HG03354 (cell line): Measurements from ENCODE around the gene INPP5D.
"Not testable (repeated sequence)": the region's sequence is repeated elsewhere in the genome, so short reads cannot be mapped to it uniquely, and the experiment has no call there.

Experiments used
- ATAC-seq: cut with Tn5 transposase; IDR thresholded peaks from one replicate; pipeline ENCODE4 v1.9.1; 2021; ENCODE audit warnings: mild to moderate bottlenecking; ENCODE audit not compliant: unreplicated experiment, poor library complexity, severe bottlenecking

The INPP5D gene

GRCh38 chr2:233156001-233156400 is 95.9 kb downstream of the INPP5D start:
- ATAC-seq: no peak

DNA sequence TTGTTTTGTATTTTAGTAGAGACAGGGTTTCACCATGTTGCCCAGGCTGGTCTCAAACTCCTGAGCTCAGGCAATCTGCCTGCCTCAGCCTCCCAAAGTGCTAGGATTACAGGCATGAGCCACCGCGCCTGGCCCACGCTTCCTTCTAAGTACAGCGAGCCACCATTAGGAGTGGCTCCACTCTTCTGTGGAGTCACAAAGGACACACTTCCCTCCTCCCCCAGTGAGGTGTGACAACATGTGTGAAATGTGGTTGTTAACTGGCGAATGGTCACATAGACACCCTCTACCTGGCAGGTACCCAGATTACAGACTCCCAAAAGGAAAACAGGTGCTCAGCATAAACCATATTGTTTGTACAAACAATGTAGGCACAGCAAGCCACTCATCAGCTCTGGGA is 96.3 kb downstream of the INPP5D start:
- ATAC-seq: not testable (repeated sequence)

- ATAC-seq: no peak
Measured at GRCh38 chr2:233161730-233162129, 101.6 kb downstream of the INPP5D start.

GRCh38 chr2:233162770-233163169 is 102.6 kb downstream of the INPP5D start:
- ATAC-seq: no peak

GRCh38 chr2:233163486-233164103 is 103.5 kb downstream of the INPP5D start:
- no peak for ATAC-seq

DNA sequence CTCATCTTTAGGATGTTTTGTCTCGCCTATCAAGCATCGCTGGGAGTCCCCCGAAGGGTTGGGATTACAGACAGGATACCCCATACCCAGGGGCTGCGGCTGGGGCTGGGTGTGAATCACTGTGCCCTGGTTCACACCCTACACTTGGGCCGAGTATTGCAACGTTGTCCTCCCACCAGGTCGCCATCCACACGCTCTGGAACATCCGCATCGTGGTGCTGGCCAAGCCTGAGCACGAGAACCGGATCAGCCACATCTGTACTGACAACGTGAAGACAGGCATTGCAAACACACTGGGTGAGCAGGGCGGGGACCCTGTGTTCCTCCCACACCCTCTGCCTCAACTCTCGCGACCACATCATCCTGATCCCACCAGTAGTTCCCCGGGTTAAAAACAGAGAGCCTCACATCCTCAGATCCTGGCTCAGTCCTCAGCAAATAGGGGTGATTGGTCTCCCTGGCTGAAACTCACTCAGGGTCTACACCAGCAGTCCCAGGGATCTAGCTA is 104.0 kb downstream of the INPP5D start:
- ATAC-seq: no peak

DNA sequence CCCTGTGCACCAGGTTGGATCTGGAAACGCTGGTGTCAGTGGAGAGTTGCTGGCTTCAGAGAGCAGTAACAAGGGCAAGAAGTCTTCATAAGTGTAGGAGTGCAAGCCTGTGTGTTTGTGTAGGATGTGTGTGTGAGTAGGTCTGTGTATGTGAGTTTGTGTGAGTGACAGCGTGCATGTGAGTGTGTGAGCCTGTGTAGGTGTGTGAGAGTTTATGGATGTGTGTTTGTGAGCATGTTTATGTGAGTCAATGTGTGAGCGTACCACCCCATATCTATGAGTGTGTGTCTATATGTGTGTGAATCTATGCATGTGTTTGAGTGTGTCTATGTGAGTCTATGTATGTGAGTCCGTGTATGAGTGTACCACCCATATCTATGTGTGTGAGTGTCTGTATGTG is 104.8 kb downstream of the INPP5D start:
- ATAC-seq: no peak

- no peak for ATAC-seq
Measured at GRCh38 chr2:233165543-233165894, 105.4 kb downstream of the INPP5D start.

- ATAC-seq: no peak
Measured at GRCh38 chr2:233165895-233166661, 105.9 kb downstream of the INPP5D start.

DNA sequence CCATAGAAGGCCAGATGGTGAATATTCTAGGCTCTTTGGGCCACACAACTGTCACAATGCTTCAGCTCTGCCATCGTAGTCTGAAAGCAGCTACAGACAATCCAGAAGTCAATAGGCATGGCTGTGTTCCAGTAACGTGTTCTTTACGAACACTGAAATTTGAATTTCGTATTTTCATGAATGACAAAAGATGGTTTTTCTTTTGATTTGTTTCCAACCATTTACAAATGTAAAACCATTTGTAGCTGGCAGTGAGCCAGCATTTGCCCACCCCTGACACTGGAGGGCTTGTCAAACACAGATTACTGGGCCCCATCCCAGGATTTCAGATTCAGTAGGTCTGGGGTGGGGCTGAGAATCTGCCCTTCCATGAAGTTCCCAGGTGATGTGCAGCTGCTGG is 108.3 kb downstream of the INPP5D start:
- ATAC-seq: no peak

DNA sequence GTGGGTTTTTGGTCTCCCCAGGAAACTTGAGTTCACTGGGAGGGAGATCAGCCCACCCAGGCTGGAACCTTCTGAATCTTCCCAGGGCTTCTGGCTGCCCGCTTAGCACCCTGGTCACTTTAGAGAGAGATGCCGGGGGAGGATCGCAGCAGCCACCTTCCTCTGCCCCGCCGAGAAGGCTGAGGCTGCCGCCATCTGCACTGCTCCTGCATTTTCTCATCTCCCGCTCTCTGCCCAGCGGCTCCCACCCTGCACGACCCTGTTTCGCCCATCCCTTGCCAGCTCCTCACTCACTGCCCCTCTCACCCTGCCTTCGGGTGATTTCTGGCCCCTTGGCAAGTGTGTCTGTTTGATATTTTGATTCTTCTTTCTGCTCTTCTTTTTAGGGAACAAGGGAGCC is 108.8 kb downstream of the INPP5D start:
- no peak for ATAC-seq

GRCh38 chr2:233171344-233171743 is 111.2 kb downstream of the INPP5D start:
- ATAC-seq: no peak

- ATAC-seq: no peak
Measured at GRCh38 chr2:233173115-233173514, 113.0 kb downstream of the INPP5D start.

DNA sequence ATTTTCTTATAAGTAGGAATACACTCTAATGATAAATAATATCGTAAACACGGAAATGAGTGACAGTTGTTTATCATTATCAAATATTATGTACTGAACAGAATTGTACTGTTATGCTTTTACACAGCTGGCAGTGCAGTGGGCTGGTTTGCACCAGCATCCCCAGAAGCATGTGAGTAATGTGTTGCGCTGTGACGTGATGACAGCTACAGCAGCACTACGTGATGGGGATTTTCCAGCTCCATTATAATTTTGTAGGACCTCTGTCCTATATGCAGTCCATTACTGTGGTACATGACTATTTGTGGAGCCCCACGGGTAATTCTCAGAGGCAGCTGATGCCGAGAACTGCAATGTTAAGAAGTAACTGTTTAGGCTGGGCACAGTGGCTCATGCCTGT is 114.0 kb downstream of the INPP5D start:
- ATAC-seq: no peak

DNA sequence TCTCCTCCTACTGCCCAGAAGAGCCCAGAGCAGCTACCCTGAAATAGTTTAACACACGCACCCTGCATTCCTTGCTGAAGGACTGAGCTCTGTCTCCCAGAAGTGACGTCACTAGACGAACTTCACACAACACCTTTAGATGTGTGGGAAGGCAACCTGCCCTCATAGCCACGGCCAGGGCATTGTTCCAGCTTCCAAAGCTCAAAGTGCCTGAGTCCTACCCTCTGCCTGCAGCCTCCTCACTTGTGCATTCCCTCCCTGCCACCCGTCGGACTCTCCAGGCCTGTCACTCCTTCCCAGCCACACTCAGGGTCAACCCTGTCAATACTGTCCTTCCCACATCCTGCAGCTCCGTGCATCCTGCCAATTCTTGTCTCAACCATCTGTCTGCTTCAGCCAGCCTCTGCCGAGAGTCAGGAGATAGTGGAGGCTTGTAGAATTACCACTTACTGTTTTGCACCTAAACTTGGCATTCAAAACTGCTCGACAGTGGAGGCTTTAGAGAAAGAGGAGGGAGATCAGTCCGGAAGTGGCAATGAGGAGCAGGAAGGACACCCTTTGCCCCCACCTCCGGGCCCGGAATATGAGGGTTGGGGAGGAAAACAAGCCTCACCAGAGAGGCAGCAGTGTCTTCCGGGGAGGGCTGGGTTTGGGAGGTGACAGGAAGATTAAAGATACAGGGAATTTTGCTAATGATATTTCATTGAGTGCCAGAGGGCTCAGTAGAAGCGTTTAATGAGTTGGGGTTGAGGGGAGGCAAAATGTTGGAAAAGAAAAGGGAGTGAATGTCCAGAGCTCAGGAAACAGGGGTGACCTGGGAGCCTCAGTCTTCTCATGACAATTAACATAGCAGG is 119.1 kb downstream of the INPP5D start:
- no peak for ATAC-seq

DNA sequence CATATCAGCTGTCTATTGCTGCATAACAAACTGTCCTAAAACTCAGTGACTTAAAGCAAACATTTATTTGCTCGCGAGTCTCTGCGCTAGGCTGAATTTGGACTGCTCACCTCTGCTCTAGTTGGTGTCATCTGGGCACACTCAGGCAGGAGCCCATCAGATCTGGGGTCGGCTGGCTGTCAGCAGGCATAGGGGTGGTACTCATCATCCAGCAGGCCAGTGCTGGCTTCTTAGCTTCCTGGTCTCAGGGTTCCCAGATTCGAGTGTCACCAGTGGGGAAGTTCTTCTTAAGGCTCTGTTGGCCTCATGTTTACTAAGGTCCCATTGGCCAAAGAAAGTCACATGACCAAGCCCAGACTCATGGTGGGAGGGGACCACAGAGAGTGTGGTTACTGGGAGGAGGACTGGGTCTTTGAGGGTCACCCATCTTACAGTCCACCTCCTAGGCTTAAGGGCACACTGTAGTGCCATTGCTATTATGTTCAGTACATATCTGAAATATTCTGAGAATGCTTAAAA is 119.8 kb downstream of the INPP5D start:
- ATAC-seq: no peak

DNA sequence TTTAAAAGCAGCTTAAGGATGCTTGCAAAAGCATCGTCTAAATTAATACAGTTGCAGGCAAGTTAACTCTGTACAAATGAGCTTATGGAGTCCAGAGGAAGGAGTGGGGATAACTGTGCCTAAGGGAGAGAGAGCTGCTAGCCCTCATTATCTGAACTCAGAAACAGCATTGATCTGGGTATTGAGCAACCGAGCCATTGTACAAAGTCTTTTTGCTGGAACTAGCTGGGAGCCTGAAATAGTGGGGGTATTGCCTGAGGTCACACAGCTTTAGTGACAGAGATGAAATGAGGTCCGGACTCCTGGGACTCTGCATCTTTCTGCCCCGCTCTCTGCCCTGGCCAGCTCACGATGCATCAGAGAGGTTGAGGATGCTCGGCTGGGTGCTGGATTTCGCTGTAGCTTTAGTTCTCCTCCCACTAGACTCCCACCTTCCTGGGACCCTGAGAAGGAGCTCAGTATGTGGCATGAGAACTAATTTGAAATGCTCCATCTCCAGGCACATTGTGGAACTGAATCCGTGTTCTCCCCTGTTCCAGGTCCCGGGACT is 123.8 kb downstream of the INPP5D start:
- no peak for ATAC-seq

DNA sequence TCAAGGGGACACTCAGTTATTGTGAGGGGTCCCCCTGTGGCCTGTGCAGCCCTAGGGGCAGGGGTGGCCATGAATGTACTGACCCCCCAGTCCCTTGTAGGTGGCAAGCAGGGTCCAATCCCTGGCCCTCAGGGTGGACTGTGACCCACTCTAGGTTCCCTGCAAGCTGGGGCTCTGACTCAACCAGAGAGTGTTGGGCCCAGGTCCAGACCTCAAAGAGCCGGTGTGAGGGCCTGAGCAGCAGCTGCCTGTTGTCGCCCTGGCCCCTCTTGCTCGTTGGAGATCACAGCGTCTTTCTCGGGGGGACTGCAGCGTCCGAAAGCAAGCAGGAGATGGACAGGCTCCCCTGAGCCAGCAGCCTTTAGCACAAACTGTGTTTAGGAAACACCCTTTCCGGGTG is 124.5 kb downstream of the INPP5D start:
- no peak for ATAC-seq

DNA sequence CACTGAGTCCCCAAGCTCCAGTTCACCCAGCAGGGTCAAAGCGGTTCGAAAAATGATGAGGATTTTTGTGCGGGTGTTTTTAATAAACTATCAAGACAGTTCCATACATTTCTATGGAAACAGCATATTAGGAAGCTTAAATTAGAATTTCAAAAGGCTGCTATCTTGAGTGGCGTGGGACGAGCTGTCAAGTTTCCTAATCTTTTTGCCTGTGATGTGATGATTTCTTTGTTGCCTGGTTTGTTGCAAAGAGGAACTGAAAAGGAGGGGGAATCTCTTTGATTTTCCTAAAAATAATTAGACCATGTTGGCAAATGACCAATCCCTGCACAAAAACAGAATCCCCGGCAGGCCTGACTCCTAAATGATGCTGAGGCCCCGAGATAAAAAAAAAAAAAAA is 125.2 kb downstream of the INPP5D start:
- ATAC-seq: no peak

GRCh38 chr2:233185963-233186362 is 125.8 kb downstream of the INPP5D start:
- no peak for ATAC-seq
